H9 (cell line): ENCODE measurements around the gene ISCU. TPM values are rescaled to one million over a fixed set of nuclear protein-coding genes. Genes with fewer than 3 reads are reported as not detected.
A peak's percentile ranks its signal among the peaks of the same experiment; 100 is the strongest.

Experiments used
- DNase-seq: peaks from one replicate; pipeline ENCODE4 v3.0.0-alpha.2; 2017
- H2AFZ ChIP-seq: one replicate; pipeline ENCODE4 v1.6.1; 2013; ENCODE audit warnings: mild to moderate bottlenecking, low read length, control low read depth, moderate library complexity
- H2AK5ac ChIP-seq: 2 replicates; pipeline ENCODE4 v1.6.1; 2013; ENCODE audit warnings: low read length, control low read depth, mixed read lengths; ENCODE audit not compliant: insufficient read length
- H2BK120ac ChIP-seq: one replicate; pipeline ENCODE4 v1.6.1; 2013; ENCODE audit warnings: low read depth, mild to moderate bottlenecking, low read length, control low read depth, inconsistent platforms; ENCODE audit not compliant: poor library complexity, severe bottlenecking
- H2BK12ac ChIP-seq: 2 replicates; pipeline ENCODE4 v1.6.1; 2013; ENCODE audit warnings: low read length, control low read depth, mixed read lengths, low read depth; ENCODE audit not compliant: insufficient read length
- H2BK15ac ChIP-seq: 2 replicates; pipeline ENCODE4 v1.6.1; 2013; ENCODE audit warnings: low read depth, low read length, control low read depth
- H2BK20ac ChIP-seq: one replicate; pipeline ENCODE4 v1.6.1; 2013; ENCODE audit warnings: low read depth, mild to moderate bottlenecking, low read length, control low read depth, inconsistent platforms; ENCODE audit not compliant: poor library complexity, severe bottlenecking
- H2BK5ac ChIP-seq: 2 replicates; pipeline ENCODE4 v1.6.1; 2013; ENCODE audit warnings: low read length, control low read depth, mixed read lengths; ENCODE audit not compliant: insufficient read length
- H3K14ac ChIP-seq: 2 replicates; pipeline ENCODE4 v1.6.1; 2013; ENCODE audit warnings: low read length, control low read depth; ENCODE audit not compliant: insufficient read depth
- H3K18ac ChIP-seq: 2 replicates; pipeline ENCODE4 v1.6.1; 2013; ENCODE audit warnings: low read depth, mild to moderate bottlenecking, mixed read lengths, low read length, control low read depth; ENCODE audit not compliant: insufficient read length
- H3K23ac ChIP-seq: 2 replicates; pipeline ENCODE4 v1.6.1; 2013; ENCODE audit warnings: low read length, control low read depth, mixed read lengths, low read depth; ENCODE audit not compliant: insufficient read length
- H3K23me2 ChIP-seq: 2 replicates; pipeline ENCODE4 v1.6.1; 2013; ENCODE audit warnings: low read depth, mild to moderate bottlenecking, mixed read lengths, low read length, control low read depth; ENCODE audit not compliant: insufficient read length, poor library complexity, severe bottlenecking
- H3K27ac ChIP-seq: 2 replicates; pipeline ENCODE4 v1.5.1; 2013; ENCODE audit warnings: low read length, control low read depth, mixed read lengths, low read depth; ENCODE audit not compliant: insufficient read length
- H3K27me3 ChIP-seq: 2 replicates; pipeline ENCODE4 v1.6.1; 2013; ENCODE audit warnings: low read length, control low read depth, inconsistent platforms; ENCODE audit not compliant: insufficient read depth
- H3K4ac ChIP-seq: 2 replicates; pipeline ENCODE4 v1.6.1; 2013; ENCODE audit warnings: low read depth, mild to moderate bottlenecking, control low read depth, inconsistent platforms, low read length, moderate library complexity
- H3K4me1 ChIP-seq: 2 replicates; pipeline ENCODE4 v1.6.1; 2013; ENCODE audit warnings: low read length, control low read depth, inconsistent platforms; ENCODE audit not compliant: insufficient read depth
- H3K4me2 ChIP-seq: 2 replicates; pipeline ENCODE4 v1.6.1; 2013; ENCODE audit warnings: low read length, control low read depth, mixed read lengths; ENCODE audit not compliant: insufficient read length, insufficient read depth
- H3K56ac ChIP-seq: 2 replicates; pipeline ENCODE4 v1.6.1; 2013; ENCODE audit warnings: low read depth, mild to moderate bottlenecking, mixed read lengths, low read length, control low read depth; ENCODE audit not compliant: insufficient read length
- H3K79me1 ChIP-seq: 2 replicates; pipeline ENCODE4 v1.6.1; 2013; ENCODE audit warnings: low read depth, mild to moderate bottlenecking, moderate library complexity, low read length, control low read depth, inconsistent platforms; ENCODE audit not compliant: insufficient read depth, poor library complexity, severe bottlenecking
- H3K79me2 ChIP-seq: 2 replicates; pipeline ENCODE4 v1.6.1; 2013; ENCODE audit warnings: low read length, control low read depth, inconsistent platforms; ENCODE audit not compliant: insufficient read depth
- H3K9ac ChIP-seq: 2 replicates; pipeline ENCODE4 v1.6.1; 2013; ENCODE audit warnings: low read length, control low read depth, mixed read lengths; ENCODE audit not compliant: insufficient read length; ENCODE audit errors: extremely low read depth
- H3K9me3 ChIP-seq: one replicate; pipeline ENCODE4 v1.6.1; 2013; ENCODE audit warnings: low read depth, low read length, inconsistent platforms; ENCODE audit not compliant: control insufficient read depth
- H3T11ph ChIP-seq: one replicate; pipeline ENCODE4 v1.6.1; 2013; ENCODE audit warnings: mild to moderate bottlenecking, low read length, control low read depth, inconsistent platforms
- H4K20me1 ChIP-seq: one replicate; pipeline ENCODE4 v1.6.1; 2013; ENCODE audit not compliant: control insufficient read depth, insufficient read length, insufficient read depth
- H4K5ac ChIP-seq: 2 replicates; pipeline ENCODE4 v1.6.1; 2013; ENCODE audit warnings: low read depth, mild to moderate bottlenecking, mixed read lengths, low read length, control low read depth; ENCODE audit not compliant: insufficient read length
- H4K8ac ChIP-seq: replicated peaks from 2 replicates; pipeline ENCODE4 v1.6.1; 2013; ENCODE audit warnings: low read length, control low read depth, mixed read lengths, low read depth; ENCODE audit not compliant: insufficient read length
- H4K91ac ChIP-seq: 2 replicates; pipeline ENCODE4 v1.6.1; 2013; ENCODE audit warnings: low read depth, mild to moderate bottlenecking, moderate library complexity, mixed read lengths, low read length, control low read depth; ENCODE audit not compliant: insufficient read length
- H3K27ac Mint-ChIP-seq, 3 experiments: 2 replicates in 2 of 3; 3 replicates in 1 of 3; pipeline ENCODE4 v1.8.0; 2020 to 2021; ENCODE audit warnings: mixed read lengths in 3 of 3, mild to moderate bottlenecking in 1 of 3, moderate library complexity in 1 of 3
- H3K27me3 Mint-ChIP-seq: 2 replicates; pipeline ENCODE4 v1.8.0; 2021; ENCODE audit warnings: low read depth, mild to moderate bottlenecking, moderate library complexity, mixed read lengths
- H3K36me3 Mint-ChIP-seq, 3 experiments: 2 replicates in 2 of 3; 3 replicates in 1 of 3; pipeline ENCODE4 v1.8.0; 2020 to 2021; ENCODE audit warnings: low read depth in 3 of 3, mixed read lengths in 3 of 3; ENCODE audit not compliant: insufficient read depth in 1 of 3
- H3K4me1 Mint-ChIP-seq, 2 experiments: 2 replicates each; pipeline ENCODE4 v1.8.0; 2020; ENCODE audit warnings: mixed read lengths in 2 of 2
- H3K4me3 Mint-ChIP-seq, 2 experiments: 2 replicates in 1 of 2; 3 replicates in 1 of 2; pipeline ENCODE4 v1.8.0; 2020 to 2021; ENCODE audit warnings: mild to moderate bottlenecking in 2 of 2, mixed read lengths in 2 of 2, moderate library complexity in 1 of 2
- H3K9me3 Mint-ChIP-seq, 2 experiments: 2 replicates in 1 of 2; 3 replicates in 1 of 2; pipeline ENCODE4 v1.8.0; 2020; ENCODE audit warnings: mild to moderate bottlenecking in 2 of 2, mixed read lengths in 2 of 2, moderate library complexity in 1 of 2
- CTCF ChIP-seq: fragments of 200-600 bp; sonication (generic); conservative IDR thresholded peaks from 3 replicates; pipeline ENCODE4 v1.8.0; 2021; ENCODE audit warnings: antibody characterized with exemption, mild to moderate bottlenecking
- WGBS: extraction: QIAGEN DNeasy Blood & Tissue Kit; methylation state at CpG from one replicate; pipeline ENCODE4 v1.1.7; 2013; ENCODE audit warnings: missing lambda C conversion rate, low lambda C conversion rate, mixed read lengths; ENCODE audit not compliant: insufficient read length; ENCODE audit errors: extremely low coverage; 5-methylcytosine and 5-hydroxymethylcytosine counted together
- total RNA-seq: library from RNA; stranded (reverse); gene quantifications from 2 replicates; pipeline ENCODE4 v1.2.1, GENCODE V29; 2021

ISCU gene
- total RNA-seq, 1 experiment from 2014 or later = 64.9 TPM

DNA sequence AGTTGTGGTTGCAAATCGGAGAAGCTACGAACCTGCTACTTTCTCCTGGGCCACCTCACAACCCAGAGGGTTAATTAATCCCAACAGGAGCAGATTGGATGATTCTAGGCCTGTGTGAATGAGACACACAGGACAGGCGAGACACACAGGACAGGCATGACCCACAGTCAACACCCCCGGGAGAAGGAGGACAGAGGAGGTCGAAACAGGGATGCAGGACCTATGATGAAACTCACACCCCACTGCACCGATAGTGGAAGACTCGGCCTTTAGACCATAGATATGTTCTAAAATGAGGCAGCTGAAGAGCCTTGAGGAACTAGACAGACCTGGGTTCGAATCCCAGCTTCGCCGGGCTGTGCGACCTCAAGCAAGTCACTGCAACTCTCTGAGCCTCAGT lies 23.9 kb downstream of the ISCU start:
- Mint-ChIP-seq H3K4me1 (peaks cover 12 to 33% of the 10 kb centered on the region in 2 experiments), H3K27me3 (no peaks in the 10 kb centered on the region), H3K36me3 (no peaks in the 10 kb centered on the region), H3K9me3 (no peaks in the 10 kb centered on the region), H3K27ac (peak overlapping the region in 1 of 3 experiments; percentile 49; a peak in 1 of 7 replicates), H3K4me3 (no peak overlapping the region)
- Histone ChIP-seq H2BK20ac (no peak overlapping the region), H3K18ac (no peak overlapping the region), H4K5ac (no peak overlapping the region), H3K4me1 (no peaks in the 10 kb centered on the region), H2AK5ac (no peak overlapping the region), H2BK15ac (no peak overlapping the region), H3K27me3 (no peaks in the 10 kb centered on the region), H3K79me2 (no peaks in the 10 kb centered on the region), H3K27ac (no peak overlapping the region), H3K14ac (no peak overlapping the region), H3K79me1 (no peaks in the 10 kb centered on the region), H3K9ac (no peak overlapping the region), H3T11ph (no peak overlapping the region), H3K23ac (no peak overlapping the region), H3K56ac (no peak overlapping the region), H4K8ac (peak overlapping the region; percentile 68), H3K4ac (no peak overlapping the region), H2BK5ac (no peak overlapping the region), H3K4me2 (no peak overlapping the region), H2BK120ac (no peak overlapping the region), H3K23me2 (no peaks in the 10 kb centered on the region), H2BK12ac (no peak overlapping the region), H3K9me3 (no peaks in the 10 kb centered on the region), H4K20me1 (no peaks in the 10 kb centered on the region), H2AFZ (no peak overlapping the region), H4K91ac (no peak overlapping the region)
- TF ChIP-seq CTCF = no peak
- no peak for DNase-seq
- no CpG with 5 or more reads among the region's 11 CpGs for WGBS
